ENCODE results near the gene OBSCN. TPM values are rescaled to one million over a fixed set of nuclear protein-coding genes. Genes with fewer than 3 reads are reported as not detected.

The OBSCN gene
- total and polyA plus RNA-seq, 10 of the 15 experiments (the other 5 are each of a cell fraction or from before 2014, with no cell fraction given) = 0.01 to 0.36 (median 0.08) TPM; not detected in 2

GRCh38 chr1:228358764-228359612 is 151.1 kb downstream of the OBSCN start (continued):
- no peak for TF ChIP-seq IRF3 (IDR thresholded peaks at IDR 0.05)
- no peak for TF ChIP-seq E4F1 (IDR thresholded peaks at IDR 0.05; ENCODE audit: borderline replicate concordance, partially characterized antibody)
- no peak for TF ChIP-seq IKZF1 (conservative IDR thresholded peaks at IDR 0.05)

GRCh38 chr1:228359613-228360532 is 152.0 kb downstream of the OBSCN start:
- H3K27ac ChIP-seq (ENCODE audit: control insufficient read depth, insufficient read depth) = no peak overlapping the region
- H2AFZ ChIP-seq (ENCODE audit: control insufficient read depth, low read depth, low read length) = no peak overlapping the region
- H4K20me1 ChIP-seq (ENCODE audit: control insufficient read depth, insufficient read depth) = no peaks in the 10 kb centered on the region; the same call in 1 of the 2 replicates
- in situ Hi-C loops (cut with MboI) = no loop called here
- H3K4me2 ChIP-seq (ENCODE audit: control insufficient read depth, insufficient read depth) = no peak overlapping the region
- intact Hi-C loops (cut with micrococcal nuclease; ENCODE audit: unreplicated experiment) = no loop called here
- FAIRE-seq (no peak), DNase-seq (ENCODE audit: low read depth, low spot score) (no peak), ATAC-seq (no peak)
- ChIA-PET CTCF (no interaction called here), POLR2A (no interaction called here), SMC1A (ENCODE audit: uncharacterized antibody, unreplicated experiment) (no interaction called here), RAD21 (ENCODE audit: unreplicated experiment) (no interaction called here)
- no peak overlapping the region for H3K9ac ChIP-seq (ENCODE audit: control insufficient read depth, insufficient read depth, low read length)
- BruUV-seq (replicated peaks) = no TSS peak
- 47% methylated on average over 40 of the region's 45 CpGs for WGBS (ENCODE audit: insufficient coverage, insufficient replicate concordance, low lambda C conversion rate, missing lambda C conversion rate)
- H3K79me2 ChIP-seq (ENCODE audit: control insufficient read depth, insufficient read depth, low read length) = no peaks in the 10 kb centered on the region
- H3K4me3 ChIP-seq = no peak overlapping the region
- no peaks in the 10 kb centered on the region; a peak in 1 of 4 replicates for H3K27me3 ChIP-seq (replicated peaks in 1 of 2; ENCODE audit: control insufficient read depth in 2 of 2, insufficient read depth in 2 of 2, low read length in 1 of 2)
- no peaks in the 10 kb centered on the region for H3K36me3 ChIP-seq (ENCODE audit: control insufficient read depth in 2 of 2, insufficient read depth in 2 of 2, low read length in 1 of 2)
- no peaks in the 10 kb centered on the region for H3K4me1 ChIP-seq (ENCODE audit: control insufficient read depth, insufficient read depth, low read length)
- TF ChIP-seq SPI1 (IDR thresholded peaks at IDR 0.05; ENCODE audit: borderline replicate concordance, insufficient read depth, low read depth, low read length) = no peak
- no peak for TF ChIP-seq EP300 (IDR thresholded peaks at IDR 0.05; ENCODE audit: borderline replicate concordance in 1 of 2, control insufficient read depth in 1 of 2, low read depth in 2 of 2, low read length in 2 of 2)
- no peak for TF ChIP-seq USF2 (IDR thresholded peaks at IDR 0.05; ENCODE audit: borderline replicate concordance, low read depth, low read length)
- no peaks in the 10 kb centered on the region for H3K9me3 ChIP-seq (replicated peaks; ENCODE audit: control insufficient read depth, insufficient read depth, low read length)
